HG03196 (cell line): Measurements from ENCODE around the gene TOR2A.

Source experiments
- ATAC-seq: cut with Tn5 transposase; IDR thresholded peaks from one replicate; pipeline ENCODE4 v1.9.1; 2021; ENCODE audit not compliant: unreplicated experiment

The TOR2A gene

GRCh38 chr9:127721391-127721821, 13.7 kb downstream of the TOR2A start:
- no peak for ATAC-seq

GRCh38 chr9:127720865-127721227, 14.2 kb downstream of the TOR2A start:
- ATAC-seq: no peak

- no peak for ATAC-seq
Measured at GRCh38 chr9:127720031-127720864, 14.8 kb downstream of the TOR2A start.

GRCh38 chr9:127717766-127718165, 17.3 kb downstream of the TOR2A start:
- no peak for ATAC-seq

GRCh38 chr9:127716412-127716811, 18.7 kb downstream of the TOR2A start:
- no peak for ATAC-seq

- peak; percentile 89 for ATAC-seq
Measured at GRCh38 chr9:127715470-127716337, 19.4 kb downstream of the TOR2A start, which contains the start of the genes PTRH1 and TTC16. Gene PTRH1 (minus strand): TSS chr9:127715663. CDS start chr9:127715639, 24 bp downstream. Gene TTC16 (plus strand): TSS chr9:127716079. CDS start chr9:127716146, 67 bp downstream.

GRCh38 chr9:127714951-127715469, 20.1 kb downstream of the TOR2A start:
- no peak for ATAC-seq

- no peak for ATAC-seq
Measured at GRCh38 chr9:127714020-127714750, 20.9 kb downstream of the TOR2A start.

GRCh38 chr9:127712867-127713266, 22.2 kb downstream of the TOR2A start:
- no peak for ATAC-seq

- ATAC-seq: no peak
Measured at GRCh38 chr9:127712371-127712770, 22.7 kb downstream of the TOR2A start.

- no peak for ATAC-seq
Measured at GRCh38 chr9:127711831-127712274, 23.2 kb downstream of the TOR2A start.

GRCh38 chr9:127711226-127711701, 23.8 kb downstream of the TOR2A start:
- ATAC-seq: no peak

GRCh38 chr9:127710204-127710783, 24.8 kb downstream of the TOR2A start:
- ATAC-seq: no peak

GRCh38 chr9:127708952-127709587, 26.0 kb downstream of the TOR2A start:
- no peak for ATAC-seq

- no peak for ATAC-seq
Measured at GRCh38 chr9:127707766-127708165, 27.3 kb downstream of the TOR2A start.

GRCh38 chr9:127706836-127707241, 28.3 kb downstream of the TOR2A start, which contains the start of gene CFAP157:
Gene CFAP157 (plus strand): TSS chr9:127706988. CDS start chr9:127707032, 44 bp downstream.
- no peak for ATAC-seq

GRCh38 chr9:127705577-127706379, 29.3 kb downstream of the TOR2A start:
- ATAC-seq: no peak

GRCh38 chr9:127703289-127703946, 31.7 kb downstream of the TOR2A start:
- no peak for ATAC-seq
